ENCODE measurements around the gene RERE. TPM values are rescaled to one million over a fixed set of nuclear protein-coding genes. Genes with fewer than 3 reads are reported as not detected.

RERE gene
- total RNA-seq, 1 donor from 2014 or later: 88.5 TPM

DNA sequence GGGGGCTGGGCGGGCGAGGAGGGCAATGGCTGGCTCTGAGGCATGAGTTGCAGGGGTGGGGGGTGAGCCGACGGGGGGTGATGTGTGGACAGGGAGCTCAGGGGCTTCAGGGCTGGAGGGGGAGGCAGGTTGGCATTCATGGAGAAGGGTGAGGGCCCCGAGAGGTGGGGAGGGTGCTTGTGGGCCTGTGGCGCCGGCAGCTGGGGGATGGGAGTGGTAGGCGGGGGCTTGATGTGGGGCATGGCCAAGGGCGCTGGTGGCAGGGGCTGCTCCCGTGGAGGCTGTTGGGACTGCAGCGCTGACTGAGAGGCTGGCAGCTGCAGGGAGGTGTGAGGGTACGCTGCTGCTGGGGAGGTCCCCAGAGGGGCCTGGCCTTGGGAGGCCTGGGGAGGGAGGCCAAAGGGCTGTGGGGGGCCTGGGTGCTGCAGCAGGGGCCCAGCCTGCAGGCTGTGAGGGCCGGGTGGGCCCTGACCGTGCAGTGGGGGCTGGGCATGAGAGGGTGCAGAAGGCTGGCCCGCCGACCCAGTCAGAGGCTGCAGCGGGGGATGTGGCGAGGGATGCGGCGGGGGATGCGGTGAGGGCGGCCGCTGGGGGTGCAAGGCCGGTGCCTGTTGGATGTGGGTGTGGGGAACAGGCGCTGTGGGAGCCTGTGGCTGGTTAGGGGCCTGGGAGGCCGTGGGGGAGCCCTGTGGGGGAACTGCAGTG lies 456.8 kb downstream of the RERE start:
- TF ChIP-seq, protein P1, sequence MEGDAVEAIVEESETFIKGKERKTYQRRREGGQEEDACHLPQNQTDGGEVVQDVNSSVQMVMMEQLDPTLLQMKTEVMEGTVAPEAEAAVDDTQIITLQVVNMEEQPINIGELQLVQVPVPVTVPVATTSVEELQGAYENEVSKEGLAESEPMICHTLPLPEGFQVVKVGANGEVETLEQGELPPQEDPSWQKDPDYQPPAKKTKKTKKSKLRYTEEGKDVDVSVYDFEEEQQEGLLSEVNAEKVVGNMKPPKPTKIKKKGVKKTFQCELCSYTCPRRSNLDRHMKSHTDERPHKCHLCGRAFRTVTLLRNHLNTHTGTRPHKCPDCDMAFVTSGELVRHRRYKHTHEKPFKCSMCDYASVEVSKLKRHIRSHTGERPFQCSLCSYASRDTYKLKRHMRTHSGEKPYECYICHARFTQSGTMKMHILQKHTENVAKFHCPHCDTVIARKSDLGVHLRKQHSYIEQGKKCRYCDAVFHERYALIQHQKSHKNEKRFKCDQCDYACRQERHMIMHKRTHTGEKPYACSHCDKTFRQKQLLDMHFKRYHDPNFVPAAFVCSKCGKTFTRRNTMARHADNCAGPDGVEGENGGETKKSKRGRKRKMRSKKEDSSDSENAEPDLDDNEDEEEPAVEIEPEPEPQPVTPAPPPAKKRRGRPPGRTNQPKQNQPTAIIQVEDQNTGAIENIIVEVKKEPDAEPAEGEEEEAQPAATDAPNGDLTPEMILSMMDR (IDR thresholded peaks at IDR 0.05): no peak
- ATAC-seq (no peak), DNase-seq (no peak)
- Histone ChIP-seq H3K4me1 (peaks cover 23% of the 10 kb centered on the region), H3K9me3 (no peaks in the 10 kb centered on the region), H3K36me3 (peaks cover 98% of the 10 kb centered on the region), H3K27ac (no peak overlapping the region), H3K4me3 (no peak overlapping the region), H3K27me3 (ENCODE audit: low read depth) (no peaks in the 10 kb centered on the region)
- intact Hi-C loops (cut with DNase I): no loop called here

- peaks cover 98% of the 10 kb centered on the region for H3K36me3 ChIP-seq
- ATAC-seq (no peak), DNase-seq (no peak)
- no peak overlapping the region for H3K27ac ChIP-seq
- no peaks in the 10 kb centered on the region for H3K9me3 ChIP-seq
- H3K4me1 ChIP-seq: peaks cover 20% of the 10 kb centered on the region
- no peak overlapping the region for H3K4me3 ChIP-seq
- intact Hi-C loops (cut with DNase I): no loop called here
- TF ChIP-seq, protein P1 (IDR thresholded peaks at IDR 0.05): no peak
- H3K27me3 ChIP-seq (ENCODE audit: low read depth): no peaks in the 10 kb centered on the region
Measured at GRCh38 chr1:8359617-8360481, 457.6 kb downstream of the RERE start.

DNA sequence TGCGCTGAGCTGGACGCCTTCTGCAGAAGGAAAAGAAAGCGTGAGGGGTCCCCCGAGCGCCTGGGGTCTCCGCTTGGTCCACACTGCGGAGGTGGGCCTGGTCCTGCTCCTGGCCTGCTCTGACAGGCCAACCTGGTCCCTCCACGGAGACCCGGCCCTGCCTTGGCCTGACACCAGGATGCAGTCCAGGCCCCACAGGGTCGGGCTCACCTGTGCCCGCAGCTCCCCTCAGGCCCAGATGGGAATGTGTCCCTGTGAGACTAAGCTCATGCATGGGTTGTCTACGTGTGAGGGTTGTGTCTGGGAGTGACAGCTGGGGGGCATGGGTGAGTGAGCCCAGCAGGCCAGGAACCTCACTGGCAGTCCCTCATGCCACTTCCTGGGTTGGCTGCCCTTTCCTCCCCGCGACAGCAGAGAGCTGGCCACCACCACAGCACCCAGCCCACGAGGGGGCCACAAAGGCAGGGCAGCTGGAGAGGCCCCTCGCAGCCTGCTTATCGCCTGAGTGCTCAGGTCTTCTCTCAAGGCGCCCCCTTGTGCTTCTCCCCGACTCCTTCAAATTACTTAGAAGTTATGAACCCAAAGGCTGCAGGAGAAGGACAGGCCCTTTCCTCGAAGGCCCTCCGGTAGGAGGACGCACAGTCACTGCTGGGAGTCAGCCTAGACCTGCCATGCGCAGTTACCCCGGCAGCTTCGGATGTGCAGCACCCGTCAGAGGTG lies 458.4 kb downstream of the RERE start:
- TF ChIP-seq, protein P1 (IDR thresholded peaks at IDR 0.05): no peak
- Histone ChIP-seq H3K4me3 (no peak overlapping the region), H3K9me3 (no peaks in the 10 kb centered on the region), H3K36me3 (peaks cover 98% of the 10 kb centered on the region), H3K27me3 (ENCODE audit: low read depth) (no peaks in the 10 kb centered on the region), H3K27ac (no peak overlapping the region), H3K4me1 (peaks cover 12% of the 10 kb centered on the region)
- intact Hi-C loops (cut with DNase I): no loop called here
- DNase-seq (no peak), ATAC-seq (peak in 1 of 2 donors; percentile 5)

DNA sequence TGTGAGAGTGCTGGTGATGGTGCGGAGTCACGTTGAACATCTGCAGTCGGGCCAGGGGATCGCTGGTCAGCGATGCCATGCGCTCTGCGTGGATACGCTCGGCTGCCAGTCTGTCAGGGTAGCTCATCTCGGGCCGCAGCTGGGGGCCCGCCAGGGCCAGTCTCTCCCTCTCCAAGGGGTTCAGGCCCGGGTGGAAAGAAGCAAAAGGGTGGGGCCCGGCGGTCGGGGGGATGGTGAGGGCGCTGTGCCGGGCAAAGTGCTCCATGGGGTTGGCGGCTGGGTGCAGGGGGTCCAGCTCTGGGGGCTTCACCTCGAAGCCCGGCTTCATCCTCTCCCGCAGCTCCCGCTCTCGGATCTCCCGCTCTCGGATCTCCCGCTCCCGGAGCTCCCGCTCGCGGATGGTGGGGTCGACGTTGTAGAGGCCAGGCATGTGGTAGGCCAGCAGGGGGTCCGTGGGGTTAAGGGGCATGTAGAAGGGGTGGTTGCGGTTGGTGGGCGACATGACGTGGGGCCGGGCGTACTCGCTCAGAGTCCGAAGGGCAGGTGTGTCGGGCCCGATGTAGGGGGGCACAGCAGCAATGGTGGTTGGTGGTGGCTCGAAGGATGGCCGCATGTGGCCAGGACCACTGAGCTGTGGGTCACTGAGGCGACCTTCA lies 459.1 kb downstream of the RERE start:
- TF ChIP-seq, protein P1 (IDR thresholded peaks at IDR 0.05): no peak
- no peak for ATAC-seq

More for the DNA sequence above, 459.1 kb downstream of the RERE start:
- H3K4me3 ChIP-seq: no peak overlapping the region
- intact Hi-C loops (cut with DNase I): no loop called here
- no peaks in the 10 kb centered on the region for H3K27me3 ChIP-seq (ENCODE audit: low read depth)
- DNase-seq: peak; percentile 46
- no peaks in the 10 kb centered on the region for H3K9me3 ChIP-seq
- no peak overlapping the region for H3K27ac ChIP-seq
- peaks cover 6% of the 10 kb centered on the region for H3K4me1 ChIP-seq
- H3K36me3 ChIP-seq: peaks cover 98% of the 10 kb centered on the region

All from lower lobe of right lung (tissue), 2 donors.